ENCODE measurements around the gene BLACAT1.

DNA sequence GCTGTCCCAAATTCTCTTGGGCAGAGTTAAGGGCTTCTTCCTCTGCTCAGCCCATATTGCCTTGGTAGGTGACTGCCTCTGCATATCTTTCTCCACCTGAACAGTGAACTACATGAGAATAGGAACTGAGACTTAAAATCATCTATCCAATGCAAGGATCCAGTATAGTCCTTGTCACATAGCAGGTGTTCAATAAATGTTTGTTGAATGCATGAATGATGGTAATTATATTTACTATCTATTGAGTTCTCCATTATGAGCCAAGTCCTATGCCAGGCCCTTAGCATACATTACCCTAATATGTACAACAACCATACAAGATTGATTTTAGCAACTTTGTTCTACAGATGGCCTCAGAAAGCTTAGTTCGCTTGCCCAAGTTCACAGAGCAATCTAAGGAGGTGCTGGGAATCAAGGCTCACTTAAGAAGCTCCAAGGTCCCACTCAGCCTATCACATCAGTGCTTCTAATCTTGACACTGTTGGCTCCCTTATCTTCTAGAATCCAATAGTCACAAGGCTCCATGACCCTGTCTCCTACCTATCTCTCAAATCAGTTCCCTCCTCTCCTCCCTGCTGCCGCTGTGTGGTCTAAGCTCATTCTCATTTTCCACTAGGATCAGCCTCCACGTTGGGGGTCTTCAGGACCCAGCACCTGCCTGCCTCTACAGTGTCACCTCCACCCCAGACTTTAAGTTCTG, 46.4 kb upstream of the BLACAT1 start:
- TF ChIP-seq CTCF (IDR thresholded peaks at IDR 0.05), result no peak
- TF ChIP-seq NR1H2 (CRISPR knock-in tag; IDR thresholded peaks at IDR 0.05), result no peak
- TF ChIP-seq TCF7 (CRISPR knock-in tag; IDR thresholded peaks at IDR 0.05; ENCODE audit: low read depth), result no peak
- no peak for TF ChIP-seq TEAD4 (CRISPR knock-in tag; IDR thresholded peaks at IDR 0.05)
- no peak for TF ChIP-seq SOX15 (CRISPR knock-in tag; IDR thresholded peaks at IDR 0.05)
- no peak for TF ChIP-seq ATF6 (CRISPR knock-in tag; IDR thresholded peaks at IDR 0.05)
- TF ChIP-seq NR3C1 (CRISPR knock-in tag; conservative IDR thresholded peaks at IDR 0.05; ENCODE audit: low read depth), result no peak
- TF ChIP-seq, protein P1, sequence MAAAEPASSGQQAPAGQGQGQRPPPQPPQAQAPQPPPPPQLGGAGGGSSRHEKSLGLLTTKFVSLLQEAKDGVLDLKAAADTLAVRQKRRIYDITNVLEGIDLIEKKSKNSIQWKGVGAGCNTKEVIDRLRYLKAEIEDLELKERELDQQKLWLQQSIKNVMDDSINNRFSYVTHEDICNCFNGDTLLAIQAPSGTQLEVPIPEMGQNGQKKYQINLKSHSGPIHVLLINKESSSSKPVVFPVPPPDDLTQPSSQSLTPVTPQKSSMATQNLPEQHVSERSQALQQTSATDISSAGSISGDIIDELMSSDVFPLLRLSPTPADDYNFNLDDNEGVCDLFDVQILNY (CRISPR knock-in tag; IDR thresholded peaks at IDR 0.05), result no peak
- no peak for TF ChIP-seq MAX (CRISPR knock-in tag; IDR thresholded peaks at IDR 0.05)

Data from WTC11 (cell line).